ENCODE results near the gene POLR1B.

Gene POLR1B

GRCh38 chr2:112625474-112626114 lies 83.3 kb downstream of the POLR1B start:
- peaks cover 5% of the 10 kb centered on the region for H3K4me1 ChIP-seq (ENCODE audit: control insufficient read depth, insufficient read depth, low read length)
- no peak overlapping the region for H3K9ac ChIP-seq (ENCODE audit: low read depth, low read length)
- no peaks in the 10 kb centered on the region for H3K27me3 ChIP-seq (ENCODE audit: control insufficient read depth, insufficient read depth, low read length)
- H3K9me3 ChIP-seq (ENCODE audit: control insufficient read depth, insufficient read depth, low read length): no peaks in the 10 kb centered on the region
- H3K36me3 ChIP-seq (ENCODE audit: control insufficient read depth, insufficient read depth, low read length): no peaks in the 10 kb centered on the region
- no peak overlapping the region for H3K4me3 ChIP-seq (ENCODE audit: low read depth, low read length)

GRCh38 chr2:112626604-112627059 lies 84.4 kb downstream of the POLR1B start:
- Histone ChIP-seq H3K27me3 (ENCODE audit: control insufficient read depth, insufficient read depth, low read length) (no peaks in the 10 kb centered on the region), H3K4me3 (ENCODE audit: low read depth, low read length) (no peak overlapping the region), H3K9ac (ENCODE audit: low read depth, low read length) (no peak overlapping the region), H3K9me3 (ENCODE audit: control insufficient read depth, insufficient read depth, low read length) (no peaks in the 10 kb centered on the region), H3K36me3 (ENCODE audit: control insufficient read depth, insufficient read depth, low read length) (no peaks in the 10 kb centered on the region), H3K4me1 (ENCODE audit: control insufficient read depth, insufficient read depth, low read length) (peaks cover 11% of the 10 kb centered on the region)
